Muscle layer of colon (tissue), 2 donors: ENCODE results near the gene NR6A1.

Source experiments
- H3K27ac ChIP-seq: one replicate; pipeline ENCODE4 v1.7.0; 2013; ENCODE audit warnings: low read depth, mild to moderate bottlenecking, low read length, moderate library complexity
- H3K27me3 ChIP-seq, 2 donors: one replicate each; pipeline ENCODE4 v1.7.0; 2013; ENCODE audit warnings: low read length in 2 of 2, mild to moderate bottlenecking in 2 of 2; ENCODE audit not compliant: insufficient read depth in 2 of 2, control insufficient read depth in 1 of 2
- H3K36me3 ChIP-seq: one replicate; pipeline ENCODE4 v1.7.0; 2013; ENCODE audit warnings: mild to moderate bottlenecking, low read length; ENCODE audit not compliant: insufficient read depth
- H3K4me1 ChIP-seq: one replicate; pipeline ENCODE4 v1.7.0; 2013; ENCODE audit warnings: mild to moderate bottlenecking, low read length; ENCODE audit not compliant: insufficient read depth
- H3K4me3 ChIP-seq, 2 donors: one replicate each; pipeline ENCODE4 v1.7.0; 2013; ENCODE audit warnings: low read length in 2 of 2, low read depth in 1 of 2, mild to moderate bottlenecking in 1 of 2, moderate library complexity in 1 of 2
- H3K9ac ChIP-seq: one replicate; pipeline ENCODE4 v1.7.0; 2013; ENCODE audit warnings: low read length
- H3K9me3 ChIP-seq: one replicate; pipeline ENCODE4 v1.7.0; 2013; ENCODE audit warnings: mild to moderate bottlenecking, low read length
- donor health status: abdominal sarcoma.
- donor health status: Adenocarcinoma of cecum.

The NR6A1 gene

DNA sequence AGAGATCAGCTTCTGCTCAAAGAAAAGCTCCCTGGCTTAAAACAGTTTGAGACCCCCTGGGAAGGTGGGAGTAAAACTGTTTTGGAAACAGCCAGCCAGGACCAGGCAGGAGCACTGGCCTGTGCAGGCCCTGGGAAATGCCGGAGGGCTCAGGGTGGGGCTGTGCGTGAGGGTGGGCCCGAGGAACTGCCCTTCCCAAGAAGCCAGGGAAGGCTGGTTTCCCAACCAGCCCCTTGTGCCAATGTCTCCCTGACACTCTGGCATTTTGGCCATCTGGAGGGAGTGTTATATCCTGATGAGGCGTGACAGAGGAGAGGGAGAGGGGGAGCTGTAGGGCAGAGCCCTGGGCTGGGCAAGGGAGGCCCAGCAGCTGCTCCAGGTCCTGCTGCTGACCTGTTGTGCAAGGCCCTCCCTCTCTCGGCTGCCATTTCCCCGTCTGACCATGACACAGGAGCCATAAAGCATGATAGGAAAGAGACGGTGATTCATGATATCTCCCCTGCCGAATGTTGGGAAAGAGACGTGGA lies 22.0 kb upstream of the NR6A1 start:
- Histone ChIP-seq H3K9me3 (no peaks in the 10 kb centered on the region), H3K36me3 (peaks cover 23% of the 10 kb centered on the region), H3K4me1 (peaks cover 24% of the 10 kb centered on the region), H3K27ac (no peak overlapping the region), H3K27me3 (no peaks in the 10 kb centered on the region), H3K4me3 (no peak overlapping the region), H3K9ac (no peak overlapping the region)

GRCh38 chr9:124792257-124793014 lies 21.3 kb upstream of the NR6A1 start:
- no peaks in the 10 kb centered on the region for H3K9me3 ChIP-seq
- no peak overlapping the region for H3K27ac ChIP-seq
- H3K4me3 ChIP-seq = no peak overlapping the region
- peaks cover 18% of the 10 kb centered on the region for H3K4me1 ChIP-seq
- peaks cover 23% of the 10 kb centered on the region for H3K36me3 ChIP-seq
- H3K9ac ChIP-seq = no peak overlapping the region
- H3K27me3 ChIP-seq = no peaks in the 10 kb centered on the region

GRCh38 chr9:124790801-124791505 lies 19.8 kb upstream of the NR6A1 start:
- Histone ChIP-seq H3K9me3 (no peaks in the 10 kb centered on the region), H3K4me1 (peaks cover 3% of the 10 kb centered on the region), H3K36me3 (peaks cover 28% of the 10 kb centered on the region), H3K27ac (no peak overlapping the region), H3K4me3 (no peak overlapping the region), H3K27me3 (no peaks in the 10 kb centered on the region), H3K9ac (no peak overlapping the region)

GRCh38 chr9:124790301-124790700 lies 19.2 kb upstream of the NR6A1 start:
- H3K4me1 ChIP-seq = no peaks in the 10 kb centered on the region
- no peak overlapping the region for H3K9ac ChIP-seq
- H3K9me3 ChIP-seq = no peaks in the 10 kb centered on the region
- H3K27me3 ChIP-seq = no peaks in the 10 kb centered on the region
- H3K36me3 ChIP-seq = peaks cover 28% of the 10 kb centered on the region
- no peak overlapping the region for H3K27ac ChIP-seq
- H3K4me3 ChIP-seq = no peak overlapping the region

DNA sequence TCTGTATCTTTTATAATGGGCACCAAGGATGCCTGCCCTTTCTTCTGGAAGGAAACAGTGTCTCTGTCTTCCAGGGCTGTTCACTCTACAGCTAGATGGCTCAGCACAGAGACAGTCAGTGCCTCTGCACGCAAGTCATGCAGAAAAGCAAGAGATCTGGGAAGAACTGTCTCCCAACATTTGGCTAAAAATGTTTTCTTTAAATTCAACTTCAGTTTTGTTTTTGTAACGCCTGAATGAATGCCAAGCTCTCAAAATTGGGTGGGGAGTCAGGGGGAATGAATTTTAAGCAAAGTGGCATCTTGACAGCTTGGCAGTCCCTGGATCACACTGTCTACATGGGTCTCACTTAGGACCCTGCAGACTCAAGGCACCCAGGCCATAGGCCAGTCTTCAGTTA lies 18.4 kb upstream of the NR6A1 start:
- Histone ChIP-seq H3K27ac (no peak overlapping the region), H3K4me1 (no peaks in the 10 kb centered on the region), H3K9me3 (no peaks in the 10 kb centered on the region), H3K4me3 (no peak overlapping the region), H3K27me3 (no peaks in the 10 kb centered on the region), H3K9ac (no peak overlapping the region), H3K36me3 (peaks cover 28% of the 10 kb centered on the region)

DNA sequence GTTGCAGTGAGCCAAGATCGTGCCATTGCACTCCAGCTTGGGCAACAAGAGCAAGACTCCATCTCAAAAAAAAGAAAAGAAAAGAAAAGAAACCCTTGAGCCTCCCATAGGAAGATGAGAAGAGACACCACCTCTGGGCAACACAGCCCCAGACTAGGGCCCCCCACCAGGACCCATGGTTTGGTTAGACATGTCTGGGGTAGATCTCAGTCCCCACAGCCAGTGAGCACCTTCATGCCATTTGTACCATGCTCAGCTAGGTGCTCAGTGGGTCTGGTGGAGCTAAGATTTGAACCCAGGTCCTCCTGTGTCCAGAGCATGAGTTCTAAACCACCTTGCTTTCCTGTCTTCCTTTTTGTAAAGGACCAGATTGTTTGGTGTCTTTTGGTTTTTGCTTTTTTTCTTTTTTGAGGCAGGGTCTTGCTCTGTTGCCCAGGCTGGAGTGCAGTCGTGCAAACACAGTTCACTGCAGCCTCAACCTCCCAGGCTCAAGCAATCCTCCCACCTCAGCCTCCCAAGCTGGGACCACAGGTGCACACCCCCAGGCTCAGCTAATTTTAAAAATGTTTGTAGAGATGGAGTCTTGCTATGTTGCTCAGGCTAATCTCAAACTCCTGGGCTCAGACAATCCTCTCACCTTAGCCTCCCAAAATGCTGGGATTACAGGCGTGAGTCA lies 17.6 kb upstream of the NR6A1 start:
- Histone ChIP-seq H3K27me3 (no peaks in the 10 kb centered on the region), H3K36me3 (peaks cover 28% of the 10 kb centered on the region), H3K4me1 (no peaks in the 10 kb centered on the region), H3K9me3 (no peaks in the 10 kb centered on the region), H3K4me3 (no peak overlapping the region), H3K27ac (no peak overlapping the region), H3K9ac (no peak overlapping the region)

- H3K4me1 ChIP-seq = peaks cover 5% of the 10 kb centered on the region
- no peaks in the 10 kb centered on the region for H3K9me3 ChIP-seq
- H3K27ac ChIP-seq = no peak overlapping the region
- H3K9ac ChIP-seq = no peak overlapping the region
- H3K36me3 ChIP-seq = peaks cover 23% of the 10 kb centered on the region
- H3K27me3 ChIP-seq = no peaks in the 10 kb centered on the region
- no peak overlapping the region for H3K4me3 ChIP-seq
Observed at GRCh38 chr9:124786881-124787573, 15.9 kb upstream of the NR6A1 start.

GRCh38 chr9:124784509-124784908 lies 13.4 kb upstream of the NR6A1 start:
- H3K9me3 ChIP-seq = no peaks in the 10 kb centered on the region
- no peak overlapping the region for H3K27ac ChIP-seq
- H3K36me3 ChIP-seq = peaks cover 15% of the 10 kb centered on the region
- no peak overlapping the region for H3K4me3 ChIP-seq
- peaks cover 30% of the 10 kb centered on the region for H3K4me1 ChIP-seq
- no peak overlapping the region for H3K9ac ChIP-seq
- no peaks in the 10 kb centered on the region for H3K27me3 ChIP-seq

DNA sequence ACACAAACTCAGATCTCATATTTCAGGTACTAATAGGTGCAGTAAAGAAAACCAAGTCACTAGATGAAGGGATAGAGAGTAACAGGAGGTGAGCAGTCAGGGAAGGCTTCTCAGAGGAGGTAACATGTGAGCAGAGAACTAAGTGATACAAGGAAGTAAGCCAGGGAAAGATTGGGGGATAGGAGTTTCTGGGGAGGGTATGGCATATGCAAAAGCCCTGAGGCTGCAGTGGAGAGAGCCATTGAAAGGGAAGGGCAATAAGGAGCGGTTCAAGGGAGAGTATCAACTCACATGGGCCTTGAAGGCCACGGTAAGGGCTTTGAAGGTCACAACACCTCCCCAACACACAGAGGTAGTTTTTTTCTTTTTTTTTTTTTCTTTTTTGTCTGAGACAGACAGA lies 12.7 kb upstream of the NR6A1 start:
- Histone ChIP-seq H3K4me1 (peaks cover 37% of the 10 kb centered on the region), H3K36me3 (peaks cover 9% of the 10 kb centered on the region), H3K27me3 (no peaks in the 10 kb centered on the region), H3K4me3 (no peak overlapping the region), H3K9ac (no peak overlapping the region), H3K9me3 (no peaks in the 10 kb centered on the region), H3K27ac (no peak overlapping the region)

DNA sequence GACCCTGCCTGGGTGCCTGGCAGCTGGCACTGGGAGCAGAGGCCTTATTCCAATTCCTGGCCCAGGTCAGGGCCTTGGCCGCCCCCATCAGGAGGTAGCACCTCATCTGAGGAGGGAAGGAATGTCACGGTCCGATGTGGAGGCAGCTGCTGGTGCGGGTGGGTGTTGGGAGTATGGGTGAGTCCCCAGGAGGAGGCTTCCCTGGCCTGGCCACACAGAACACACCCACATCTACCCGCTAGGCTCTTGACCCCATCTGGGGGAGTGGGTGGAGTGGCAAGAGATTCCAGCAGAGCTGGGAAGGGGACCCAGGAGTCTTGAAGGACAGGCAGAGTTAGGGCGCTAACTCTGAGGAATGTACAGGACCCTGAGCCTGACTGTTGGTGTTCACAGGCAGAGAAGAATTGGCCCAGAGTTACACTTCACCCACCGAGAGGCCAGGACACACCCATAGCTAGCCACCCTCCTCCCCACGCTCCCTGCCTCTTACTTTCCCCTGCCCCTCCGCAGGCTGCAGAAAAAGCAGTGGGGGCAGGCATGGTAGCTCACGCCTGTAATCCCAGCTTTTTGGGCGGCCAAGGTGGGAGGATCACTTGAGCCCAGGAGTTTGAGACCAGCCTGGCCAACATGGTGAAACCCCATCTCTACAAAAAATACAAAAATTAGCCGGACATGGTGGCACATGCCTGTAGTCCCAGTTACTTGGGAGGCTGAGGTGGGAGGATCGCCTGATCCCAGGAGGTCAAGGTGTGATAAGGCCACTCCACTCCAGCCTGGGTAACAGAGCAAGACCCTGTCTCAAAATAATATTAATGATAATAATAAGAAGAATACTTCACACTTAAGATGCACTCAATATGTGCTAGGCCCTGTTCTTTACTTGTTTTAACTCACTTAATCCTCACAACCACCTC lies 11.8 kb upstream of the NR6A1 start:
- peaks cover 42% of the 10 kb centered on the region for H3K4me1 ChIP-seq
- no peaks in the 10 kb centered on the region for H3K27me3 ChIP-seq
- H3K4me3 ChIP-seq = no peak overlapping the region
- peaks cover 4% of the 10 kb centered on the region for H3K36me3 ChIP-seq
- no peak overlapping the region for H3K27ac ChIP-seq
- H3K9ac ChIP-seq = no peak overlapping the region
- no peaks in the 10 kb centered on the region for H3K9me3 ChIP-seq
